ENCODE results near the gene VIPR1.

The VIPR1 gene

GRCh38 chr3:42495393-42495792 is 7.0 kb upstream of the VIPR1 start:
- no peak for DNase-seq (ENCODE audit: low spot score)

DNA sequence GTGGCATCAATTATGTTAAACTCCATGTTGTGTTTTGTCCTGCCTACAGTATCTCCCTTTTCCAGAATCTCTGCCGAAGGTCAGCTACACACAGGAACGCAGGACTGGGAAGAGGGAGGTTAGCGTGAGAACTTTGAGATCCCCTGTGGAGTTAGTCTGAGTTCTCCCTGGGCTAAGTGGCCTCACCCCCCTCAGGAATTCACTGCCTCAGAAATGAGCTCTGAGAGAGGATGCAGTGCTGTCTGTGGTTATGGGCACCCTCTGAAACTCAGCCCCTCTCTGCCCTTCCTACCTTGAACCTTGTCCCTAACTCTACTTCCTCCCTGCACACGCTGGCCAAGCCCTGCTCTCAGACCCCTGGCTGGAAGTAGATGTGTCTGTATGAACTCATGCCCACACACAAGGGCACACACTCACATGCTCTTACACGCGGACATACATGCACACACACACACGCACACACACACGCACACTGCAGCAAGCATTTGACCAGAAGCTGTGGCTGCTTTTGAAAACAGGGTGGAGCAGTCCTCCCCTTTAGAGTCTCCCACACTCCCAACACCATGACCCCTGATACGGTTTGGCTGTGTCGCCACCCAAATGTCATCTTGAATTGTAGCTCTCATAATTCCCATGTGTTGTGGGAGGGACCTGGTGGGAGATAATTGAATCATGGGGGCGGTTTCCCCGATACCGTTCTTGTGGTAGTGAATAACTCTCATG is 5.3 kb upstream of the VIPR1 start:
- peak; percentile 96 for DNase-seq (ENCODE audit: low spot score)

DNA sequence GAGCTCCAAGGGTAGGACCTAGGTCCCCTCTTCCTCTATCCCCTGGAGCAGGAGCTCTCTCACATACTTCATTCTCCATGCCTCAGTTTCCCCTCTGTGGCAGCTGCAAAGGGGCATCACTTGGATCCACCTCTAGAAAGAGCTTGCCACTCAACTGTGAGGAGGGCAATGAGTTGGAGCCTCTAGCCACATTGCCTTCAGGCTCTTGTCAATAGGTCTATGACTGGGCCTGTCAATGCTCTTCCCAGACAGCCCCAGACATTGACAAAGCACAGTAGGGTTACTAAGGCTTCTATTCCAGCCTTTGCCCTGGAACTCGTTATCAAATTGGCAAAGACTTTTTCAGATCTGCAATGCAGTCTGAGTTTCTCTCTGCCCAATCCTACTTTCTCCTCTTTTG is 4.4 kb upstream of the VIPR1 start:
- DNase-seq (ENCODE audit: low spot score) = no peak

- DNase-seq (ENCODE audit: low spot score) = no peak
Observed at GRCh38 chr3:42498791-42499477, 3.5 kb upstream of the VIPR1 start.

GRCh38 chr3:42499478-42499871 is 3.0 kb upstream of the VIPR1 start:
- DNase-seq (ENCODE audit: low spot score) = no peak

DNA sequence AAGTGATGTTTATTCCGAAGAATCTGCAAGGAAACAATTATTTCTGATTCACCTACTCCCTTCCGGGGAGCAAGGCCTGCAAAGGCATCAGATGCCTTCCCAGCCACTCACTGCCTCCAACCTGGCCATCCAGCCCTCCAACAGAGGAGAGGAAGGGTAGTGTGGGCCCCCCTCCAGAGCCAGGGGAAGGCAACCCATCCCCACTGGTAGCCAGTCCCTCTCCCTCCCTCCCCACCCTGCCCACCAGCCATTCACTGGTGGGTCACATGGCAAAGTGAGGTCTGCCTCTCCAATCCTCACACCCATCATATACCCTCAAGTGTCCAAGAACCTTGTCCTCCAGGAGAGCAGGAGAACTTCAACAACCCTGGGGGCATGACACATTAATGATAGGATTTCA is 2.4 kb upstream of the VIPR1 start:
- DNase-seq (ENCODE audit: low spot score) = no peak

DNA sequence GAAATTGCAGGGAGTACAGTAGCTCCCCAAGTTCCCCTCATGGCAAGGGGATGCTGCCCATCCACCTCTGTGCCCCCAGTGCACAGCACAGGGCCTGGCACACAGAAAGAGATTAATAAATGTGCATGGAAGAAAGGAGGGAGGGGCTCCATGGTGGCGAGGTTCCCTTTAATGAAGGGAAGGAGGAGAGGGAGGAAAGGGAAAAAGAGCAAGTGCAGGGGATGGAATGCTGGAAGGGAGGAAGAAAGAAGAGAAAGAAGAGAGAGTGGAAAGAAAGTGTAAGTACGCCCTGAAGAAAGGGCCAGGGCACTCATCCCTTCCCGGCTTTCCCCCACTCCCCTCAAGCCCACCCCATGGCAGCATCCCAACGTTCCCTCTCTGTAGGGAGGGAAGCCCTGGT is 1.5 kb upstream of the VIPR1 start:
- DNase-seq (ENCODE audit: low spot score) = no peak

DNA sequence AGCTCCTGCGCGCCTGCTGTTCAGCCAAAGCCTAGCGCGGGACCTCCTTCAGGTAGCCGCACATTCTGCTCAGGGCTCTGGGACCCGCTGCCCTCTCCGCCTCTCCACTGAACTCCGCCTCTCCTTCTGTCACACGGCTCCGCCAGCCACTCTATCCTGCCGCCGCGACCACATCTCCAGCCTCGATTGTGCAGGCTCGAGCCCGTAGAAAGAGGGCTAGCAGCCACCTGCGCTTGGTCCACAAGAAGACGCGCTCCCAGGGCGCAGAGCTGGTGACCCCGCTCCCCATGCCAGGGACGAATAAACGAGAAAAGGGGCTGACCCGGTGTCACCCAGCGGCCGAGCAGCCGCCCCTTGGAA is 1.1 kb upstream of the VIPR1 start:
- no peak for DNase-seq (ENCODE audit: low spot score)

- no peak for DNase-seq (ENCODE audit: low spot score)
Observed at GRCh38 chr3:42501681-42502428, 588 bp upstream of the VIPR1 start.

DNA sequence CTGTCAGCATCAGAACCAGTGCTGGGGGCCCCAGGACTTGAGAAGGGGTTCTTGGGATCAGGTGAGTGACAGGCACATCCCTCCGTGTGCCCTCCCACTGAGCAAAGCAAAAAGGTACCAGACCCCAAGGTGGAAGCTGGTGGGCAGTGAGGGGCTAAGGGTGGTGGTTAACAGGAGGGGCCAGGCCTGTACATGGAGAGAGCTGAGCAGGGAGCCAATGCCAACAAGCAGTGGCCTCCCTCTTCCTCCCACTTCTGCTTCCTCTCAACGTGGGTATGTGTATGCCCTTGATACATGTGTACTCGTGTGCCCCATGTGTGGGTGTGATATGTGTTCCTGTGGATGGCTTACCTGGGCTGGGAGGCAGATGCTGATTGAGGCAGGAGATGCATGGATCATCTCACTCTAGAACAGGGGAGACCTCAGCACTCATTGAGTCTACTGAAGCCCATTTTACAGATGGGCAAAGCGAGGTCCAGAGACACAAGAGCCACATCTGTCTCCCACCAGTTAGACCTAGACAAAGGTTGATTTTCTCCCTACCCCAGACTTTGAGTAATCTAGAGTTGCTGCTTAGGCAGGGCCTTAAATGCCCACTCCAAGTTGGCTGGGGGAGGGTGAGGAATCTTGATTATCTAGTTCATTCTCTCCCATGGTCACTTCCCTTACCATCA is 945 bp downstream of the VIPR1 start:
- DNase-seq (ENCODE audit: low spot score) = no peak

GRCh38 chr3:42503957-42504333 is 1.5 kb downstream of the VIPR1 start:
- no peak for DNase-seq (ENCODE audit: low spot score)

GRCh38 chr3:42504334-42505127 is 2.1 kb downstream of the VIPR1 start:
- peak; percentile 11 for DNase-seq (ENCODE audit: low spot score)

DNA sequence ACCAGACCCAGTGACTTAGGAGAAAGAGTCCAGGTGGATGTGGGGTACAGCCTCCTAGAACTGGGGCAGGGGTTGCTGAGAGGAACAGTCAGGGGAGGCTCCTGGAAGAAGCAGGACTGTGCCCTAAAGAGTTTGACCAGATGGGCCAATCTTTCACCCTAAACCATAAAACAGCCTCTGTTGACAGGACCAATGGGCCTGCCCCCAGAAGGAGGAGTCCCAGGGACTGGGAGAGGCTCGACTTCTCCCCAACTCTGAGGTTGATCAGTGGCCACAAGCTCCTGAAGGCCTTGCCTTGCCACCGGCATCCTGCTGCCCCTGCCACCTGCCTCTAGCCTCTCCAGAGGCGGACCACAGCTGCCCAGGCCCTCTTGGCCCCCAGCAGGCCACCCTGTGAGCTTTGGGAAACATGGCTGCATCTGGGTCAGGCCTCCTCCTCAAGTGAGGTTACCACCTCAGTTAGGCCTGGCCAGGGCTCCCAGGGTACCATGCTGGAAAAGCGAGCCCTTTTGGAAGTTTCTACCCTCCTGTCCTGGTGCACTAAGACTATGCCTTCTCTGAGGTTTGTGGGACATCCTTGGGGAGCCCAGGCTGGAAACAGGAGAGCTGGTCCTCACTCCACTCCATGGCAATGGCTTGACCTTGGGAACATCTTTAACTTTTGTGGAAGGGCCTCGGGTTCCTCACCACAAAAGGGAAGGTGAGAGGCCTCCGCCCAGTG is 2.8 kb downstream of the VIPR1 start:
- DNase-seq (ENCODE audit: low spot score) = no peak

DNA sequence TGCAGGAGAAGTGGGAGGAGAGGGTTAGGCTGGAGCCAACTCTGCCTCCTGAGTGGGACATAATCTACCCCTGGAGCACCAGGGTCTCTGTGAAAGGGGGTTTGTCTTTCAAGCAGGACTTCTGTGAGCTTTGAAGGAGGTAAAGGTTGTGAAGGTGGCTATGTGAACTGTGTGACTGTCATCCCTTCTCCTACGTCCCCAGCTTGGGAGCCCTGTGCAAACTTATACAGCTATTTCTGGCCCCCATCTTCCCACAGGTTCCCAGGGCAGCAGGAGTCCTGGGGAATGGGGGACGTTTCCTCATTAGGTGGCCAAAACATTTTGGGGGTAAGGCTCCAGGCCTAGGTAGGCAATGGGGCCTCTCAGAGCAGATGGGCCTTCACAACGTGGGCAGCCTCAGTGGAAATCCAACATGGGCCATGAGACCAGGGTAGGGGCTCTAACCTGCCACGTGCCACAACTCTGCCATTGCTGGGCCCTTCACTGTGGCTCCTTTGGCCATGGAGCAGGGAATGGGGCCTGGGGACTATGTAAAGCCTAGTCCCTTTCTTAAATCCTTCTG is 3.5 kb downstream of the VIPR1 start:
- no peak for DNase-seq (ENCODE audit: low spot score)

DNA sequence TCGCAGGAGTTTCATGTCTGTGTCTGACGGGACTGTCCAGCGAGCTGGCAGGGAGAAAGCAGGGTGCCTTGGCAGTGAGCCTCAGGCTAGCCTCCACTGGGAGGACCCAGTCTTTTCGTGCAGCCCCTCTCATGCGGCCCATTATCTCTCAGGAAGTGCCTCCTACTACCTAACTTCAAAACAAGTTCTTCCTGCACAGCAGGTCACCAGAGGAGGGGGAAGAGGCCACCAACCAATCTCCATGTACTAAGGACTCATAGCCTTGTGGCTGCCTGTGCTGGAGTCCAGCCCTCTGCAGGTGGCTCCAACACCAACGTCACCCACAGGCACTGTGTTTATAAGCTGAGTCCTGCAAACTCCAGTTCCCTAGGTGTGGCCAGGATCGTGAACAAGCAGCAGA is 4.8 kb downstream of the VIPR1 start:
- DNase-seq (ENCODE audit: low spot score) = peak; percentile 71

DNA sequence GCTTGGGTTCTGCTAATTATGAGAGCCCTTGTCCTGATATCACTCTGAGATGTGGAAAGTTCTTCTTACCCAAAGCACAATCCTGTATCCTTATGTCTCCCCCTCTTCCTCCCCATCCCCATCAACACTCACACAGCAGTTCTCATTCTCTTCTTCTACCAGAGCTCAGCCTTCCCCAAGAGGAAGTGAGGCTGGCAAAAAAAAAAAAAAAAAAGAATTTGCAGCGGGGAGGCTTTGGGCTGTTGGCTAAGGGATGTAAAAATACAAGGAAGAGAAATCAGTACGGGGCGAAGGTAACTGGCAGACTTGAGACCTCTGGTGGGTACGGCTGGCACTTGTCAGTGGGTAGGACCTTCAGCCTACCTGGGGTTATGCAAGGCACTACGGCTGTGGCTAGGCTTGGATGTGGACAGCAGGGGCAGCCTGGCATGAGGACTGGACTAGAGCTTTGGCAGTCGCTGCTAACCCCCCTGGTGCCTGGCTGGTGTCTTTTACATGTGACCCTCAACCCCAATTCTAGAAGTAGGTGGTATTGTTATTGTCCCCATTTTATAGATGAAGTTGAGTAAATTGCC is 5.4 kb downstream of the VIPR1 start:
- DNase-seq (ENCODE audit: low spot score) = no peak

- DNase-seq (ENCODE audit: low spot score) = no peak
Observed at GRCh38 chr3:42508562-42508961, 6.1 kb downstream of the VIPR1 start.

DNA sequence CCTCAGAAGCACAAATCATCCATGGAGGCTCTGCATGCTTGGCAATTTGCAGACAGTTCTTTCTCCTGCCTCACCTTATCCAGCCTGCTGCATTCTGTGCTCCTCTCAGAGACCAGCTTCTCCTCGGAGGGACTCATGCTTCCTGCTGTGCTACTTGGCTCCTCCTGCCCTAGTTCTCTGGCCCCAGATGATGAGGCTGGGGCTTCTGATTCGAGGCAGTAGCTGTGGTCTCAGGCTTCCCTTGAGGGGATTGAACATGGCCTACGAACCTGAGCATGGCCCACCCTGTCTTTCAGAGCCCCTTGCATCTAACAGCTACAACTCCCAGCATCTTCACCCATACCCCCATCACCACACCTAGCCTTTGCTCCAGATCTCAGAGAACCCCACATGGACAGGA is 6.7 kb downstream of the VIPR1 start:
- no peak for DNase-seq (ENCODE audit: low spot score)

- peak; percentile 40 for DNase-seq (ENCODE audit: low spot score)
Observed at GRCh38 chr3:42510325-42510724, 7.9 kb downstream of the VIPR1 start.

DNA sequence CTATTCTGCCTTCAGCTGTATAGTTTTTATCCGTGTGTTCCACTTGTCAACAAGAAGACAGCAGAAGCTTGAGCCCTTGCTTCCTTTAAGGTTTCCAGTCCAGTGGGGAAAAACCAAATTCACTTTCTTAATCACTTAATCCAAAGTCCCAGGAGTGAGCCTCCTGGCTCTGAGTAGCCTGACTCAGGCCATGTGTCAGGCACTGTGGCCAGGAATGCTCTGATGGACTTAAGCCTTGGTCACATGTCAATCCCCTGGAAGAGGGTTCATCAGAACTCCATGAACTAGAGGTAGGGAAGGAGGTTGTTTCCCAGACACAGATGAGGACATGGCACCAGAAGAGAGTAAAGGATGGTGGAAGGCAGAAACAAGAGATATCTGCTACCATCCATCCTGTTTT is 8.8 kb downstream of the VIPR1 start:
- DNase-seq (ENCODE audit: low spot score) = no peak

DNA sequence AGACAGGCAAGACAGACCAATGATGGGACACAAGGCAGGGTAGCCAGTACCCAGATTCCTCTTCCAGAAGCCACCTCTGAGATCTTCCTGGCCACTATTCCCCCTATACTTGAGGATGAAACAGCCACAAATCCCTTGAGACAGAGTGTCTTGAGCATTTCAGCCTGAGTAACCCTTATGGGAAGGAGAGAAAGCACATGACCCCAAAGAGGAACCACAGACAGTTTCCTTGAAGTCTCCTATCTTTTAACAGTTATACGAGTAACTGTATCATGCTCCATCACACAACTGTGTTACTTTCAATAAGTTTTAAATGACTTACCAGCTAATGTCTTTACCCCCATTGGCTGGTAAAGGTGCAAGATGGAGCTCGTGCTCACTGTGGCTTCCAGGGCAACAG is 9.3 kb downstream of the VIPR1 start:
- DNase-seq (ENCODE audit: low spot score) = no peak

Measured in LoVo (cell line).